Naive thymus-derived CD4-positive, alpha-beta T cell (primary cell): Measurements from ENCODE around the gene BTG3. TPM values are rescaled to one million over a fixed set of nuclear protein-coding genes. Genes with fewer than 3 reads are reported as not detected.

Experiments used
- ATAC-seq: fragments of 150-1000 bp; cut with Tn5 transposase; 2 replicates; pipeline ENCODE4 v1.10.0; 2021; ENCODE audit warnings: mild to moderate bottlenecking, moderate library complexity
- CTCF ChIA-PET: fragments of 350-600 bp; sonication (Branson Sonifier 250); formaldehyde crosslinking; loops from one replicate; lab custom pipeline; 2021; ENCODE audit warnings: antibody characterized with exemption; lab: Charles Lee
- POLR2A ChIA-PET: fragments of 350-600 bp; sonication (Branson Sonifier 250); formaldehyde crosslinking; loops from one replicate; lab custom pipeline; 2021; ENCODE audit warnings: antibody characterized with exemption, inconsistent platforms; lab: Charles Lee
- DNase-seq, 9 donors: peaks; one replicate each; pipeline versions ENCODE4 v3.0.0 to v3.0.0-alpha.2; 2020 to 2022; ENCODE audit warnings: mixed read lengths in 1 of 9
- H3K27ac ChIP-seq: one replicate; pipeline ENCODE4 v1.7.0; 2013; ENCODE audit warnings: mild to moderate bottlenecking, low read depth, low read length, moderate library complexity
- H3K27me3 ChIP-seq, 2 donors: one replicate each; pipeline ENCODE4 v1.7.0; 2013; ENCODE audit warnings: low read length in 2 of 2, mild to moderate bottlenecking in 2 of 2, moderate library complexity in 2 of 2; ENCODE audit not compliant: control insufficient read depth in 2 of 2, insufficient read depth in 2 of 2
- H3K36me3 ChIP-seq, 3 experiments: 1 replicate in 2 of 3; 2 replicates in 1 of 3; pipeline ENCODE4 v1.7.0; 2013; ENCODE audit warnings: low read length in 3 of 3, mild to moderate bottlenecking in 3 of 3, moderate library complexity in 1 of 3; ENCODE audit not compliant: insufficient read depth in 3 of 3, control insufficient read depth in 2 of 3
- H3K4me1 ChIP-seq, 2 donors: one replicate each; pipeline ENCODE4 v1.7.0; 2013; ENCODE audit warnings: low read length in 2 of 2, mild to moderate bottlenecking in 2 of 2, moderate library complexity in 1 of 2; ENCODE audit not compliant: control insufficient read depth in 2 of 2, insufficient read depth in 2 of 2
- H3K4me3 ChIP-seq: 2 replicates; pipeline ENCODE4 v1.7.0; 2013; ENCODE audit warnings: mild to moderate bottlenecking, low read length
- H3K9me3 ChIP-seq, 3 experiments: 1 replicate in 2 of 3; 2 replicates in 1 of 3; pipeline ENCODE4 v1.7.0; 2013; ENCODE audit warnings: low read length in 3 of 3; ENCODE audit not compliant: control insufficient read depth in 2 of 3
- H3K27ac Mint-ChIP-seq, 9 donors: one replicate each; pipeline ENCODE4 v1.8.0; 2020 to 2022; ENCODE audit warnings: mixed read lengths in 9 of 9, mild to moderate bottlenecking in 8 of 9, moderate library complexity in 5 of 9, inconsistent platforms in 2 of 9
- H3K27me3 Mint-ChIP-seq, 5 donors: one replicate each; pipeline ENCODE4 v1.8.0; 2021 to 2022; ENCODE audit warnings: mixed read lengths in 5 of 5, mild to moderate bottlenecking in 1 of 5
- H3K36me3 Mint-ChIP-seq, 5 donors: one replicate each; pipeline ENCODE4 v1.8.0; 2020 to 2022; ENCODE audit warnings: mixed read lengths in 5 of 5, mild to moderate bottlenecking in 3 of 5, inconsistent platforms in 1 of 5
- H3K4me1 Mint-ChIP-seq, 7 donors: one replicate each; pipeline ENCODE4 v1.8.0; 2020 to 2022; ENCODE audit warnings: mixed read lengths in 7 of 7, mild to moderate bottlenecking in 3 of 7, inconsistent platforms in 1 of 7
- H3K4me3 Mint-ChIP-seq, 10 donors: one replicate each; pipeline ENCODE4 v1.8.0; 2020 to 2022; ENCODE audit warnings: mild to moderate bottlenecking in 10 of 10, mixed read lengths in 10 of 10, moderate library complexity in 6 of 10, inconsistent platforms in 2 of 10
- H3K9me3 Mint-ChIP-seq, 11 donors: one replicate each; pipeline ENCODE4 v1.8.0; 2020 to 2022; ENCODE audit warnings: mixed read lengths in 11 of 11, mild to moderate bottlenecking in 4 of 11, inconsistent platforms in 1 of 11, moderate library complexity in 1 of 11
- intact Hi-C, 2 donors: fragments of 100-400 bp; cut with micrococcal nuclease; formaldehyde crosslinking; loops; one replicate each; pipeline ENCODE4 v1.15.1; 2023
- polyA plus RNA-seq, 2 donors: library from polyadenylated mRNA; unstranded; fragments of 300-500 nt; fragmentation: Illumina TruSeq; gene quantifications; one replicate each; pipeline ENCODE4 v1.2.3, GENCODE V29; 2021
- total RNA-seq, 6 experiments: library from RNA in 5 of 6; stranded (reverse) in 5 of 6; gene quantifications; 1 replicate in 5 of 6; 2 replicates in 1 of 6; pipeline ENCODE4 v1.2.3 and lab custom pipeline; 2021 to 2026

The BTG3 gene
- total and polyA plus RNA-seq, 7 experiments from 2014 or later, result 3.2 to 57.3 (median 13.9) TPM

DNA sequence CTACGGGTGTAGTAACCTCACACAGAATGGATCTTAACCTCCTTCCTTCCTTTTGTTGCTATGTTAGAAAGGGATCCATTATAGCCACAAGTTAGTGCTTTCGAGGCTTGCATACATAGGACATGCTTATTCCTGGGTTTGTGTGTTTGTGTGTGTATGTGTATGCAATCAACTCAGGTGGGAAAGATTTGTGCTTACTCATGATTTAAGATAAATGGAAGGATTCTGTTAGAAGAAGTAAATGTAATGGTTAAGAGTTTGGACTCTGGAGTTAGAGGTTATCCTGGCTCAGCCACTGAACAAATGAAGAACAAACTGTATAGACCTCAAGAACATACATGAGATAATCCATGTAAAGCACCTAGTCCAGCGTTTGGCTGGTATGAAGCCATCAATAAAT, 28.8 kb downstream of the BTG3 start:
- H3K4me1 Mint-ChIP-seq, result no peaks in the 10 kb centered on the region
- POLR2A ChIA-PET, result no interaction called here
- H3K4me3 Mint-ChIP-seq, result no peak overlapping the region
- CTCF ChIA-PET, result no interaction called here
- no peaks in the 10 kb centered on the region for H3K27me3 Mint-ChIP-seq
- no peak overlapping the region for H3K27ac Mint-ChIP-seq
- H3K9me3 ChIP-seq, result no peaks in the 10 kb centered on the region
- ATAC-seq (no peak), DNase-seq (no peak)
- no peaks in the 10 kb centered on the region for H3K27me3 ChIP-seq
- H3K9me3 Mint-ChIP-seq, result no peaks in the 10 kb centered on the region
- H3K36me3 Mint-ChIP-seq, result no peaks in the 10 kb centered on the region
- H3K36me3 ChIP-seq, result no peaks in the 10 kb centered on the region
- H3K4me1 ChIP-seq, result no peaks in the 10 kb centered on the region
- H3K4me3 ChIP-seq, result no peak overlapping the region
- no peak overlapping the region for H3K27ac ChIP-seq
- intact Hi-C loops, result no loop called here

DNA sequence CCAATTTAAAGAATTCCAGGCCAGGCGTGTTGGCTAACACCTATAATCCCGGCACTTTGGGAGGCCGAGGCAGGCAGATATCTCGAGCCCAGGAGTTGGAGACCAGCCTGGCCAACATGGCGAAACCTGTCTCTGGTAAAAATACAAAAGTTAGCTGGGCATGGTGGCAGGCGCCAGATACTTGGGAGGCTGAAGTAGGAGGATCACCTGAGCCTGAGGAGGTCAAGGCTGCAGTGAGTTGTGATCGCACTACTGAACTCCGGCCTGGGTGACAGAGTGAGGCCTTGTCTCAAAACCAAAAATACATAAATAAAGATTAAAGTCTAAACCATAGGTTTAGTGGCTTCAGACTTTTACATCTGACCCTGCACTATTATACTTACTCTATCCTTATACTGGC, 32.4 kb downstream of the BTG3 start:
- peaks cover 0 to 4% (median 0%) of the 10 kb centered on the region in 5 donors for H3K27me3 Mint-ChIP-seq
- ATAC-seq (no peak), DNase-seq (no peak)
- no peaks in the 10 kb centered on the region for H3K9me3 Mint-ChIP-seq
- intact Hi-C loops, result no loop called here
- Histone ChIP-seq H3K27me3 (no peaks in the 10 kb centered on the region), H3K4me3 (no peak overlapping the region), H3K36me3 (no peaks in the 10 kb centered on the region), H3K9me3 (no peaks in the 10 kb centered on the region), H3K27ac (no peak overlapping the region), H3K4me1 (no peaks in the 10 kb centered on the region)
- H3K4me3 Mint-ChIP-seq, result no peak overlapping the region
- H3K36me3 Mint-ChIP-seq, result no peaks in the 10 kb centered on the region
- no peaks in the 10 kb centered on the region for H3K4me1 Mint-ChIP-seq
- no peak overlapping the region for H3K27ac Mint-ChIP-seq
- POLR2A ChIA-PET, result no interaction called here
- CTCF ChIA-PET, result interaction anchor here (0.7 to 2.0 kb wide), 2 partner anchors 88 to 192 kb away, joined by 4 to 6 read pairs; no protein-coding TSS in a partner anchor

DNA sequence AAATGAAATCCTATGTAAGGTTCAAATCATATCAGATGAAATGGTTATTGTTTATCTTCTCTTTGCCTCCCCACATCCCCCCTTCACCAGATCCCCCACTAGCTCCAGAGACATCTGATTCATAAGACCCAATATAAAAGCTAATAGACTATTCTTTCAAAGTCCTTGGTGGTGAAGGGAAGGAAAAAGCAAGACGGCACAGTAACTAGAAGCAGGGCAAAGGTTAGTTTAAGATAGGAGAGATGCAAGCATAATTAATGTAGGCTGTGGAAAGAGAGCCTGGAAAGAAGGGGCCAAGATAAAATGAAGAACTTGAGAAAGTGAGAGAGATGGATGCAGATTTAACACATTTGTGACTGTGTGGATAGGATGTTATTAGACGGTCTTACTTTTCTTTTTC, 33.8 kb downstream of the BTG3 start:
- H3K4me3 Mint-ChIP-seq, result no peak overlapping the region
- intact Hi-C loops, result no loop called here
- POLR2A ChIA-PET, result no interaction called here

DNA sequence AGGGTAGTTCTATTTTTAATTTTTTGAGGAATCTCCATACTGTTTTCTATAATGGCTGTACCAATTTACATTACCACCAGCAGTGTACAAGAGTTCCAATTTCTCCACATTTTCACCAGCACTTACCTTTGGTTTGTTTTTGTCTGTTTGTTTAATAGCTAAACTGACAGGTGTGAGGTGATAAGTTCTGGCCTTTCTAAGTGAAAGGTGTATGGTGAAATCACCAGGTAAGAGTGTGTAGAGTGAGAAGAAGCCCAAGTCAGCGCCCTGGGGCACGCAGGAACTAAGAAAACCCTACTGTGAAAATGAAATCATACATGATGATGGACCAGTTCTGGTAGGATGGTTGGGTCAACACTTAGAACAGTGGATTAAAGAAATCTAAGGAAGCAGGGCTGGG, 34.5 kb downstream of the BTG3 start:
- Histone ChIP-seq H3K9me3 (no peaks in the 10 kb centered on the region), H3K4me3 (no peak overlapping the region), H3K27me3 (no peaks in the 10 kb centered on the region), H3K36me3 (no peaks in the 10 kb centered on the region), H3K27ac (no peak overlapping the region), H3K4me1 (no peaks in the 10 kb centered on the region)
- no peaks in the 10 kb centered on the region for H3K9me3 Mint-ChIP-seq
- H3K27ac Mint-ChIP-seq, result no peak overlapping the region
- POLR2A ChIA-PET, result no interaction called here
- H3K36me3 Mint-ChIP-seq, result no peaks in the 10 kb centered on the region
- H3K4me1 Mint-ChIP-seq, result no peaks in the 10 kb centered on the region
- H3K4me3 Mint-ChIP-seq, result no peak overlapping the region
- DNase-seq, result no peak
- ATAC-seq, result no peak
- intact Hi-C loops, result no loop called here
- CTCF ChIA-PET, result no interaction called here
- peaks cover 0 to 12% (median under 1%) of the 10 kb centered on the region in 5 donors for H3K27me3 Mint-ChIP-seq

More for the DNA sequence above, 33.8 kb downstream of the BTG3 start:
- no peak for DNase-seq
- Mint-ChIP-seq H3K4me1 (no peaks in the 10 kb centered on the region), H3K27me3 (peaks cover 0 to 12% (median 0%) of the 10 kb centered on the region in 5 donors), H3K9me3 (no peaks in the 10 kb centered on the region), H3K36me3 (no peaks in the 10 kb centered on the region), H3K27ac (no peak overlapping the region)
- H3K9me3 ChIP-seq, result no peaks in the 10 kb centered on the region
- no peak for ATAC-seq
- no peaks in the 10 kb centered on the region for H3K4me1 ChIP-seq
- no peak overlapping the region for H3K27ac ChIP-seq
- CTCF ChIA-PET, result interaction anchor here (0.6 kb wide), 1 partner anchor 18 kb away, joined by 4 read pairs; no protein-coding TSS in a partner anchor
- H3K36me3 ChIP-seq, result no peaks in the 10 kb centered on the region
- H3K4me3 ChIP-seq, result no peak overlapping the region
- no peaks in the 10 kb centered on the region for H3K27me3 ChIP-seq

DNA sequence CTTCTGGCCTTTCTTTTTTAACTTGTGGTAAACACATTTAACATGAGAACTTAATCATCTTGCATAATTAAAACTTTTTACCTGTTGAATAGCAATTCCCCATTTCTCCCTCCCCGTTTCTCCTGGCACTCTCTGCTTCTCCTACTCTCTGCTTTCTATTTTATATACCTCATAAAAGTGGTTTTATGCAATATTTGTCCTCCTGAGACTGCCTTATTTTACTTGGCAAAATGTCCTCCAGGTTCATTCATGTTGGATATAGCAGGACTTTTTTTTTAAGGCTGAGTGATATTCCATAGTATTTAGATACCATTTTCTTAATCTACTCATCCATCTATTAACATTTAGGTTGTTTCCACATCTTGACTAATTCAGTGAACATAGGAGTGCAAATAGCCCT, 35.0 kb downstream of the BTG3 start:
- ATAC-seq (no peak), DNase-seq (no peak)
- intact Hi-C loops, result no loop called here
- Histone ChIP-seq H3K4me3 (no peak overlapping the region), H3K27ac (no peak overlapping the region), H3K4me1 (no peaks in the 10 kb centered on the region), H3K9me3 (no peaks in the 10 kb centered on the region), H3K27me3 (no peaks in the 10 kb centered on the region), H3K36me3 (no peaks in the 10 kb centered on the region)
- no peaks in the 10 kb centered on the region for H3K4me1 Mint-ChIP-seq
- peak overlapping the region in 1 of 9 donors; percentile 72 for H3K27ac Mint-ChIP-seq
- peaks cover 0 to 13% (median 4%) of the 10 kb centered on the region in 5 donors for H3K27me3 Mint-ChIP-seq
- no peaks in the 10 kb centered on the region for H3K36me3 Mint-ChIP-seq
- H3K4me3 Mint-ChIP-seq, result no peak overlapping the region
- no peaks in the 10 kb centered on the region for H3K9me3 Mint-ChIP-seq
- ChIA-PET POLR2A (no interaction called here), CTCF (no interaction called here)

DNA sequence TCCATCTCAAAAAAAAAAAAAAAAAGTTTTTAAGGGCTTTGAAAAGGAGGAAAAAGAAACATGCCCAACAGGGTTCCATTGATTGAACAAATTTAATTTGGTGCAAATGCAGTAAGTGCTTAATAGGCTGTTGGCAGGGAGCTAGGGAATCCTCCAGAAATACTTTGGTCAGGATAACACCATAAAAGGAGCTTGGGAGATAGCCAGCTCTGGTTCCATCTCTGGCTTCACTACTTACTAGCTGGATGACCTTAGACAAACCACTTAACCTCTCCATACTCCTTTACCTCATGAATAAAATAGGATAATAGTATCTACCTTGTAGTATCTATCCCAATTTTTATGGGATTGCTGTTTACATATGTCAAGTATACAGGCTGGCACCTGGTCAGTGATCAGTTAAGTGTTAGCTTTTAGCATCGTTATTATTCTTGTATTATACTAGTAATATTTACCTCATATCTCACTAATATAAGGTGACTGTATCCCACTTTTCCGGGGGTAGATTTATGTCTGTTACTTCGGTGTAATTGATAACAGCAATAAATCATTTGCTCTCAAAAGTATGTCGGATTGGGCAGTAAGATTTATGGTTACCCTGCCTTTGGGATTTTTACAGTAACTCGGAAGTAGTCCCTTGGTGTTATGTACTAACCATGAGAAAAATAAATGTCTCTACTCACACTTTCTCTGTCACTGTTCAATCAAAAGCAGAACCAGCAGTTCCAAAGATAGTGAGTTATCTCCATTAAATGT, 36.4 kb downstream of the BTG3 start:
- no peaks in the 10 kb centered on the region for H3K4me1 ChIP-seq
- Mint-ChIP-seq H3K4me3 (no peak overlapping the region), H3K36me3 (no peaks in the 10 kb centered on the region), H3K27me3 (peaks cover 0 to 13% (median 4%) of the 10 kb centered on the region in 5 donors), H3K27ac (no peak overlapping the region), H3K9me3 (no peaks in the 10 kb centered on the region), H3K4me1 (no peaks in the 10 kb centered on the region)
- no peak for ATAC-seq
- H3K27me3 ChIP-seq, result no peaks in the 10 kb centered on the region
- H3K4me3 ChIP-seq, result no peak overlapping the region
- H3K36me3 ChIP-seq, result no peaks in the 10 kb centered on the region
- CTCF ChIA-PET, result no interaction called here
- no peak overlapping the region for H3K27ac ChIP-seq
- POLR2A ChIA-PET, result no interaction called here
- no peak for DNase-seq
- intact Hi-C loops, result no loop called here
- no peaks in the 10 kb centered on the region for H3K9me3 ChIP-seq

DNA sequence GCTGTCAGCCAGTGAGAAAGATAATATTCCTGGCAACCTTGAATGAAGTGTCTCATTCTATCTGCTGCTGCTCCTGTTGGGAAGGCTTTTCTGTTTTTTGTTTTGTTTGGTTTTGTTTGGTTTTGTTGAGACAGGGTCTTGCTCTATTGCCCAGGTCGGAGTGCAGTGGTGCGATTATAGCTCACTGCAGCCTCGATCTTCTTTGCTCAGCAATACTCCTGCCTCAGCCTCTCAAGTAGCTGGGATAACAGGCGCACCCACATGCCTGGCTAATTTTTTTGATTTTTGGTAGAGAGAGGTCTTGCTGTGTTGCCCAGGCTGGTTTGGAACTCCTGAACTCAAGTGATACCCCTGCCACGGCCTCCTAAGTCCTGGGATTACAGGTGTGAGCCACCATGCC, 37.6 kb downstream of the BTG3 start:
- no peaks in the 10 kb centered on the region for H3K36me3 ChIP-seq
- no peak overlapping the region for H3K4me3 ChIP-seq
- peaks cover 0 to 13% (median 5%) of the 10 kb centered on the region in 5 donors for H3K27me3 Mint-ChIP-seq
- no peak for ATAC-seq
- no peaks in the 10 kb centered on the region for H3K9me3 Mint-ChIP-seq
- ChIA-PET CTCF (no interaction called here), POLR2A (no interaction called here)
- no peaks in the 10 kb centered on the region for H3K27me3 ChIP-seq
- H3K4me1 Mint-ChIP-seq, result no peaks in the 10 kb centered on the region
- no peaks in the 10 kb centered on the region for H3K9me3 ChIP-seq
- DNase-seq, result no peak
- no peak overlapping the region for H3K27ac Mint-ChIP-seq
- intact Hi-C loops, result no loop called here
- no peaks in the 10 kb centered on the region for H3K4me1 ChIP-seq
- no peak overlapping the region for H3K27ac ChIP-seq
- no peak overlapping the region for H3K4me3 Mint-ChIP-seq
- H3K36me3 Mint-ChIP-seq, result no peaks in the 10 kb centered on the region
